ENCODE data around the gene CHCHD3.

CHCHD3 gene

DNA sequence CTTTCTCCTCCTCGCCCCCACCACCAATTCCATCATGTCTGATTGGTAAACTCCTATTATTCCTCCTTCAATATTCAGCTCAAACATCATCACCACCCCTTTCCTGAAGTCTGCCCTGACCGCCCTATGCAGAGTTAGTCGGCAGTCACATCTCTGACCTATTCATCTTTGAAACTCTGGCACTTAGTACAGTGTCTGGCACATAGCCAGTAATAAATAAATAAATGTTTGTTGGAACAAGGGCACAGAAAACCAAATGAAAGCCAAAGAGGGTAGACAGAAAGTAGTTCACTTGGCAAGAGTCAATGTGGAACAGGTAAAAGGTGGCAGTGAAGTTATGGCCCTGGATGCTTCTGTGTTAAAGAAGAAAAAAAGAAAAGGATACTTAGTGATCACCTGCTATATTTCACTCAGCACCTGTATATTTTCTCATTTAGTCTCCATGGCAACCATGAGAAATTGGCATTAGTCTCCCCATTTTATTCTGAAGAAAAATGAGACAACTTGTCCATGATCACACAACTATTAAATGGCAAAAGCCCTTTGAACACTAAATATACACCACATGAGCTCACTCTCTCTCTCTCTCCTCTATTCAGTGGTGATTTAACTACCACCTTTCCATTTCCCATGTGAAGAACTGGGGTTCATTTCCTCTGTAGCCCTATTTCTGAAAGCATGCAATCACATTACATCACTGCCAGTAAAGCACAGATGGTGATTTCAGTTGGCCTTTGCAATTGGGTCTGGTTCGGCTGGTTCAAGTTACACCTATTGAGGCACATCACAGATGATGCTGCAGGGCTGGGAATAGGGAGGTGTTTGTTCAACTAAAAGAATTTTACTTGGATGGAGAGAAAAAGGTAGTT lies 25.3 kb downstream of the CHCHD3 start:
- H3K27ac Mint-ChIP-seq: no peak overlapping the region
- no peaks in the 10 kb centered on the region for H3K9me3 Mint-ChIP-seq
- peaks cover 12% of the 10 kb centered on the region for H3K36me3 Mint-ChIP-seq
- peaks cover 59% of the 10 kb centered on the region for H3K4me1 Mint-ChIP-seq
- H3K27me3 Mint-ChIP-seq: no peaks in the 10 kb centered on the region
- H3K4me3 Mint-ChIP-seq: no peak overlapping the region

DNA sequence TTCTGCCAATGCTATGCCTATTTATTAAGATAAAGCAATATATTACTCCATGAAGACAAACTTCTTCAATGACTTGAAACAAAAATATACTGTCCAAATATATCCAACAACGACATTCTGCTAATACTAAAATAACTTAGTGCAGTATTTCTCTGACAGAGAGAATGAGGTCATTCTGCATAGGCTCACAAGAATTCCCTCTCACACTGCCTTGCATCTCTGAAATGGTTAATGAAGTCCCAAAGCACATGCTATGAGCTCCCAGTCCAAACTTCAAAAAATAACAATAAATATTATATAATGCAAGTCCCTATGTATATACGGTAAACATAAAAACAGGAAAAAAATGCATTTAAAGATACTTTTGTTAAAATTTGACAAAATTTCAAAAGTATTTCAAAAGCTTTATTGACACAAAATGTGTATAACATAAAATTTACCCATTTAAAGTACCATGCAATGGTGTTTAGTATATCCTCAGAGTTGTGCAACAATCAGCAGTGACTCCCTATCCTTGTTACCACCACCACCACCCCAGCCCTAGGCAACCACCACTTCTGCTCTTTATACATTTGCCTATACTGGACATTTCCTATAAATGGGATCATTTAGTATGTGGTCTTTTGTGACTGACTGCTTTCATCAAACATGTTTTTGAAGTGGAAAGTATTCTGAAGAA lies 27.6 kb downstream of the CHCHD3 start:
- H3K27ac Mint-ChIP-seq: no peak overlapping the region
- peaks cover 62% of the 10 kb centered on the region for H3K4me1 Mint-ChIP-seq
- H3K36me3 Mint-ChIP-seq: peaks cover 7% of the 10 kb centered on the region
- no peaks in the 10 kb centered on the region for H3K9me3 Mint-ChIP-seq
- H3K4me3 Mint-ChIP-seq: no peak overlapping the region
- no peaks in the 10 kb centered on the region for H3K27me3 Mint-ChIP-seq

DNA sequence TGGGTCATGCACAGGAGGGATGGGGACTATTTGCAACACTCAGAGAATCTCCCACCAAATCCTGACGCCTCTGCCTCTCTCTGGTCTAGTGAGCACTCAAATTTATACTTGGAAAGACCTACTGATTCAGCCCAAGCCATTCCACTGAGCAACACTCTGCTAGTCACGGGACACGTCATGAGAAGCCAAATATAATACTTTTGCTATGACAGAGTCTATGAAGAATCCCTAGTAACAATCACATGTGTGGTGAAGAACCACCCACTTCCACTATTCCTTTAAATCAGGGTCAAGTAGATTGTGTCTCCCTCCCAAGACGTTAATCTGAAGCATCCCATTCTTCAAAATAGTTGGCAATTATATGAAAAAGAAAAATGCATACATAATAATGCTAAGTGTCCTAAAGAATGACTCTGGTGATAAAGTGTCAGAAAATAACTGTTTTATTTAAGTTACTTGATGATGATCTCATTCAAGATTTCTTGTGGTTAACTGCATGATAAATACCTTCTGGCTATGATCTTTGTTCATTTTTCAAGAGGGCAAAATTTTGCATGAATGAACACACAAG lies 28.5 kb downstream of the CHCHD3 start:
- Mint-ChIP-seq H3K27me3 (no peaks in the 10 kb centered on the region), H3K4me1 (peaks cover 59% of the 10 kb centered on the region), H3K27ac (no peak overlapping the region), H3K4me3 (no peak overlapping the region), H3K9me3 (no peaks in the 10 kb centered on the region), H3K36me3 (peaks cover 8% of the 10 kb centered on the region)

DNA sequence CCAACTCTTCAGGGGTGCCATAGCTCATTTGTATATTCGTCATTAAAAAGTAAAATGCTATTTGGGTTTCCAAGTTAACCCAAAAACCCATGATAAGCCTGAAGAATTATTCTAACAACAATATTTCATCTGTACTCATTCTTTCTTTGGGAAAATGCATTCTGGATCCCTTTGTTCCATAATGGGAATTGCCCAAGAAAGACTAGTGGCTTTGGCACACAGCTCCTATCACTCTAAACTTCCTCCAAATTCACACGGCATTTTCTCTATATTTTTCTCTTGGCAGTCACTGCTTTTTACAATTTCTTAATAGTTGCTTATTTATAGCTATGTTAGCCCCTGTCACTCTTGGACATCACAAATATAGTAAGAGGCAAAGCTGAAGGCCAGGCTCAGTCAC lies 29.1 kb downstream of the CHCHD3 start:
- H3K9me3 Mint-ChIP-seq: no peaks in the 10 kb centered on the region
- H3K4me1 Mint-ChIP-seq: peaks cover 59% of the 10 kb centered on the region
- H3K27ac Mint-ChIP-seq: no peak overlapping the region
- H3K27me3 Mint-ChIP-seq: no peaks in the 10 kb centered on the region
- H3K36me3 Mint-ChIP-seq: peaks cover 8% of the 10 kb centered on the region
- no peak overlapping the region for H3K4me3 Mint-ChIP-seq

DNA sequence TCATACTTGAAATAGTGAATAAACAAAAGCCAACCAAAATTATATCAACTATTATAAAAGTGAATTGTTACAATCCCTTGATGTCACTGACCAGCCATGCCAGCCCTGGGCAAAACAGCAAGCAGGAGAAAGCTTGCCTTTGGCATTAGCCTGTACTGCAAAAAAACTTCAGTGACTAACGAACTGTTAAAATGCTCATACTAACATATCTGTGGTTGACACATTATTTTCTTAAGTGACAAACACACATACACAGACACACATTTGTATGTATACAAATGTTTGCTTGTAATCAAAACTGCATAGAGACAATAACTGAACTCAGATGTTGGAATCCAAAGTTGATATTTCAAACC lies 29.5 kb downstream of the CHCHD3 start:
- peaks cover 10% of the 10 kb centered on the region for H3K36me3 Mint-ChIP-seq
- H3K27ac Mint-ChIP-seq: no peak overlapping the region
- no peaks in the 10 kb centered on the region for H3K27me3 Mint-ChIP-seq
- H3K4me3 Mint-ChIP-seq: no peak overlapping the region
- peaks cover 59% of the 10 kb centered on the region for H3K4me1 Mint-ChIP-seq
- H3K9me3 Mint-ChIP-seq: no peaks in the 10 kb centered on the region

DNA sequence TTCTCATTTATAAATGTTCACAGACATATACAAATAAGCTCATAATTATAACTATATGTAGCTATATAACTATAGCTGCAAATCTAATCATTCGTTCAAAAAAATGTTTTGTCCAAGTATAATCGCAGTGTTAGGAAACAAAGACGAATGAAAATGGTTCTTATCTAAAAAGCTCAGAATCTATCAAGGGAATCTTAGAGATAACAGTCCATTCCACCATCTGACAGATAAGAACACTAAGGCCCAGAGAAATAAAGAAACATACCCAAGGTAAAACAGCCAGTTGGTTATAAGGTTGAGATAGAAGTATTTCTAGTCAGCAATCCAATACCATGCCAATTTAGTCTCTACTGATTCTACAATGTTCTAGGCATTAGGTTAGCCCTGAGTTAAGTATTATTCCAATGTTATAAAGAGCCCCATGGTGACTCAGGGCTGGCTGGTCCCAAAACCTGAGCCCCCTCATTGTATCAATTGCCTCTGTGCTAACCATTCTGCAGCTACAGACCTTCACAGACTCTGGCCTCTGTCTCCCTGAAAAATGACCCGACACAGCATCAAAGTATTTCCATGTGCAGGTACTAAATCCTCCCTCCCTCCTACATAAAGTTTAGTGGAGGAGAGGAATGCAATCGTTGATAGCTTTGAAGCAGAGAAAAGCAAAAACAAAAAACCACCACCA lies 30.0 kb downstream of the CHCHD3 start:
- H3K27ac Mint-ChIP-seq: no peak overlapping the region
- H3K9me3 Mint-ChIP-seq: no peaks in the 10 kb centered on the region
- H3K4me3 Mint-ChIP-seq: no peak overlapping the region
- H3K36me3 Mint-ChIP-seq: peaks cover 14% of the 10 kb centered on the region
- H3K27me3 Mint-ChIP-seq: no peaks in the 10 kb centered on the region
- peaks cover 55% of the 10 kb centered on the region for H3K4me1 Mint-ChIP-seq

DNA sequence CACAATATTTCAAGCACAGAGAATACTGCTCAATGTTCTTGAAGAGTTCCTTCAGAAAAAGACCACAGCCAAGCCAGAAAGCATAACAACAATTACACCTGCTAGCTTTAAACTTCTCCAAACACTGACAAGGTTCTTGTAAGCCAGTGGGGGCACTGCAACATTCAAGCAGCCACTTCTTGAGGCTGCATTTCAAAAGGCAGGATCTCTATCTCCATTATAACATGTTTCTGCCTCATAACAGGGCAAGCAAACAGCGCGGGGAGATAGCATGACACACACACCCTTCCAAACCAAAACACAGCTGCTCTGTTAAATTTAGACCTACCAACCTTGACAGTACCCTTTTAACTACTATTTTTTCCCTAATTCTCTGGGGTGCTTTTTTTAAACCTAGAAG lies 30.8 kb downstream of the CHCHD3 start:
- H3K36me3 Mint-ChIP-seq: peaks cover 15% of the 10 kb centered on the region
- H3K4me1 Mint-ChIP-seq: peaks cover 50% of the 10 kb centered on the region
- H3K4me3 Mint-ChIP-seq: no peak overlapping the region
- H3K27ac Mint-ChIP-seq: no peak overlapping the region
- no peaks in the 10 kb centered on the region for H3K27me3 Mint-ChIP-seq
- no peaks in the 10 kb centered on the region for H3K9me3 Mint-ChIP-seq

DNA sequence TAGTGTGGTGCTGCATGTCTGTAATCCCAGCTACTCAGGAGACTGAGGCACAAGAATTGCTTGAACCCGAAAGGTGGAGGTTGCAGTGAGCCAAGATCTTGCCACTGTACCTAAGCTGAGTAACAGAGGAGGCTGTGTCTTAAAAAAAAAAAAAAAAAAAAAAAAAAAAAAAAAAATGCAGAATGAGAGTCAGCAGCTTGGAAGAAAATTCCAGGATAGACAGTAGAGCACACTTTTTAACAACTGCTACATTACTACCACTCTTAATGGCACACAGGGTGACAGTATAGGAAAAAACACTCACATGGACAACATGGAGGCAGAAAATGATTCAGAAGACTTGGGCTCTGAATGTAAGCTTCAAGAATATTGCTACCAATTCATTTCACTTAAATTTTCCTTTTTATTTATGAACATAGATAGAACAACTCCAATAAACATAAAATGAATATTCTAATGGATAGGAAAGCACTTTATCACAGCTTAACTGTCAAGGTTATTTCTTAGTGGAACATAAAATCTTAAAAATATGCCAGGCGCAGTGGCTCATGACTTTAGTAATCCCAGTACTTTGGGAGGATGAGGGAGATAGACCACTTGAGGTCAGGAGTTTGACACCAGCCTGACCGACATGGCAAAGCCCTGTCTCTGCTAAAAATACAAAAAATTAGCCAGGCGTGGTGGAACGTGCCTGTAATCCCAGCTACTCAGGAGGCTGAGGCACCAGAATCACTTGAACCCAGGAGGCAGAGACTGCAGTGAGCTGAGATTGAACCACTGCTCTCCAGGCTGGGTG lies 31.5 kb downstream of the CHCHD3 start:
- Mint-ChIP-seq H3K27me3 (no peaks in the 10 kb centered on the region), H3K9me3 (no peaks in the 10 kb centered on the region), H3K27ac (no peak overlapping the region), H3K4me1 (peaks cover 50% of the 10 kb centered on the region), H3K36me3 (peaks cover 19% of the 10 kb centered on the region), H3K4me3 (no peak overlapping the region)

DNA sequence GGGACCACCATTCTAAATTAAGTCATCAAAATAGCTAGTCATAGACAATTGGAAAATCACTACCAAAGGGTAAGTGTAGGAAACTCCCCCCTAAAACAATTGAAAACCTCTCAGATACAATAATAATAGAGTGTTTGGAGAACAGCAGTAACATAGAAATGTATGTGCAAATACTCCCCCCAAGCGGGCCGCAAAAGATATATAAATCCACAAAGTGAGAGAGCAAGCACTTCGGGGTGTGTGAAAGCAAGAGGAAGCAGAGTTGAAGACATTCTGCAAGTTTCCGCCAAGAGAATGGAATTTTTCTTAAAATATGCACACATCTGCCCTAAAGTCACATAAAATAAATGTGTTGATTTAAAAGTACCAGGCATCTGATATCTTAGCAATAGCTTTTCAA lies 33.3 kb downstream of the CHCHD3 start:
- H3K9me3 Mint-ChIP-seq: no peaks in the 10 kb centered on the region
- H3K4me3 Mint-ChIP-seq: no peak overlapping the region
- H3K36me3 Mint-ChIP-seq: peaks cover 22% of the 10 kb centered on the region
- H3K27me3 Mint-ChIP-seq: no peaks in the 10 kb centered on the region
- H3K27ac Mint-ChIP-seq: no peak overlapping the region
- peaks cover 45% of the 10 kb centered on the region for H3K4me1 Mint-ChIP-seq

DNA sequence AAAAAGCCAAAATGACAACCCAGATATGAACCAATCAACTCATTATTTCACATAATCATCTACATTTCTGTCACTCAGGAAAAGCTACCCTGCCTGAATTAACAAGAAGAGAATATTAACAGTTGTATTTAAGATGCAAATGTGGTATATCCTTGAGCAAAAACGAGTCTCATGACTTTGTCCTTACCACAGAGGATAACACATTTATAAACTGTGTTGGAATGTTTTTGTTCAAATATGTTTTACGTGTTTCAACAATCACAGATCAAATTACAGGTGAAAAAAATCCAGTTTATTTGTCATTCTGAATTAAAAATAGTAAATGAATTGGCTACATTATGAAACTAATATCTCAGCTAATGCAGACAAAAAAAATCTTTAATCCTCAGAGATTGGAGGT lies 34.6 kb downstream of the CHCHD3 start:
- Mint-ChIP-seq H3K27ac (no peak overlapping the region), H3K36me3 (peaks cover 20% of the 10 kb centered on the region), H3K4me3 (no peak overlapping the region), H3K4me1 (peaks cover 33% of the 10 kb centered on the region), H3K9me3 (no peaks in the 10 kb centered on the region), H3K27me3 (no peaks in the 10 kb centered on the region)

DNA sequence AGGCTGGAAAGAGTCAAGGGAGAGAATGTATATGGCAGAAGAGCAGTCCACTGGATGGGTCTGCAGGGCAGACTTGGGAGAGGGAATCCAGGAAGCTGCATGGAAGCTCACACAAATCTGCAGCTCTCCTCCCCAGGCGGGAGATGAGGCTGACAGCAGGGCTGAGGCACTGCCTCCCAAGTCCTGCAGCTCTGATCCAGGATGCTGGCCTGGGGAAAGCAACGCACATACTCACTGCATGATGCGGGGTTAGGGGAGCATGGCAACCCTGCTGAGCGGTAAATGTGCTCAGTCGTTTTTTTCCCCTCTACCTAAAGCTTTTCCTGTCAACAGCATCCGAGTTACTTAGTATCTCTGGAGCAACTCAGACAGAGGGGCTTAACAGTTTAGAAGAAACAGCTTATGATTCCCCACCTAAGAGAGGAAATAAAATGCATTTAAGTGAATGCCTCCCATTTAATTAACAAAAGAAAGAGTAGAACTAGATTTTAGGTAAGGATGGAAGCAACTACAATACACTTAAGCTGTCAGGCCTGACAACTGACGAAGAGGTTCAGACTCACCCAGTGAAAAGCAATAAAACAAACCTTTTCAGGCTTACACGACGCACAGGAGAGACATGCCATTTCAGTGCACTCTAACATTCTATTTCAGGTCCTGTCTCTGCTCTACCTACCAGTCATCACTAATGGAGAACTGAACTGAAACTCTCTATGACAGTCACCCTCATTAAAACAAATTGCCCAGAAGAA lies 37.0 kb downstream of the CHCHD3 start:
- H3K4me3 Mint-ChIP-seq: no peak overlapping the region
- H3K27me3 Mint-ChIP-seq: no peaks in the 10 kb centered on the region
- no peak overlapping the region for H3K27ac Mint-ChIP-seq
- peaks cover 20% of the 10 kb centered on the region for H3K36me3 Mint-ChIP-seq
- peaks cover 28% of the 10 kb centered on the region for H3K4me1 Mint-ChIP-seq
- no peaks in the 10 kb centered on the region for H3K9me3 Mint-ChIP-seq

DNA sequence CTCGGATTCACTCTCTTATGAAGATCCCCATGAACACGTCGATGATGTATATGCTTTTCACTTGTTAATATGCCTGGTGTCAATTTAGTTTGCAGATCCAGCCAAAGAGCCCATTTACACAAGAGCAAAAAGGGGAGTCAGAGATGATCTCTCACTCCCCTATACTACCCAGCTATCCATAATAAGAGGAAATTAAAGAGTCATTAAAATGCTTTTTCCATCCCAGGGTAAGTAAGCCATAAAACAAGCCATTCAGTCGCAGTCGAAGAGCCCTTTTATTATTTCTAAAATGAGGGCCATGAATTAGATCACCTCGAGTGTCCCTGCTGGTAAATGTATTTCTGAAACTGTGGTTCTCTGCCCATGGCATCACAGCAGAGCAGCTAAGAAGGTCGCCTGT lies 41.2 kb downstream of the CHCHD3 start:
- H3K27me3 Mint-ChIP-seq: no peaks in the 10 kb centered on the region
- H3K9me3 Mint-ChIP-seq: no peaks in the 10 kb centered on the region
- peaks cover 12% of the 10 kb centered on the region for H3K36me3 Mint-ChIP-seq
- no peak overlapping the region for H3K4me3 Mint-ChIP-seq
- peaks cover 19% of the 10 kb centered on the region for H3K4me1 Mint-ChIP-seq
- H3K27ac Mint-ChIP-seq: no peak overlapping the region

DNA sequence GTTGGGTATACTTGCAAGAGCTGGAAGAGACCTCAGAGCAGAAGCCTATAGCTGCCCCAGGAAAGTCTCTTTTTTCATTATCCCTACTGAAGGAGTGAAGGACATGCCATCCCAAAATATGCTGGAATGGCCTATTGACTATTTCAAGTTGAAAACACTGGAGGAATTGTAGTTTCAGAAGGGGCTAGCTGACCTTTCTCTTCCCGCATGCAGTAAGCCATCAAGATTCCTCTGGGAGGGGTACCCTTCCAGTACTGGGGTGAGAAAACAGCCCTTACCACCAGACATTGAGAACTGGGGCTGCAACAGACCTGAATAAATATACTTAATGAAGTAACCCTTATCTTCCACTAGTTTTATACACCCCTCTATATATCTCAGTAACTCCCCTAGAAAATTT lies 41.7 kb downstream of the CHCHD3 start:
- Mint-ChIP-seq H3K27ac (no peak overlapping the region), H3K4me1 (peaks cover 18% of the 10 kb centered on the region), H3K4me3 (no peak overlapping the region), H3K27me3 (no peaks in the 10 kb centered on the region), H3K9me3 (no peaks in the 10 kb centered on the region), H3K36me3 (peaks cover 8% of the 10 kb centered on the region)

DNA sequence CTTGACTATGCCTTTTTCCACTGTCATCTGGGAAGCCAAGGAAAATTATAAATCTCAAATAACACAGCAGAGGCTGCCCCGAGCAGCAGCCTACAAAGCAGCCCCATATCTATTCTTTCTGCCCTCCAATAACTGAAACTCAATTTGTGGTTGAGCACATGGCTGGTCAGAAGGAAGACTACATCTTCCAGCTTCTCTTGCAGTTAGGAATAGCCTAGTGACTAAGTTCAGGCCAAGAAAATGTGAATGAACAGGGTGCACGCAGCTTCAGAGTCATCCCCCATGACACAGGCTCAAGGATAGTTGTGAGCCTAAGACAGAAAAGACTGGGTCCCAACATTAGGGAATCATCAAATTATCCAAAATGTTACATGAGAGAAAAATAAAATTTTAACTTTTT lies 42.3 kb downstream of the CHCHD3 start:
- H3K4me3 Mint-ChIP-seq: no peak overlapping the region
- H3K36me3 Mint-ChIP-seq: peaks cover 7% of the 10 kb centered on the region
- peaks cover 18% of the 10 kb centered on the region for H3K4me1 Mint-ChIP-seq
- H3K27me3 Mint-ChIP-seq: no peaks in the 10 kb centered on the region
- no peak overlapping the region for H3K27ac Mint-ChIP-seq
- no peaks in the 10 kb centered on the region for H3K9me3 Mint-ChIP-seq

DNA sequence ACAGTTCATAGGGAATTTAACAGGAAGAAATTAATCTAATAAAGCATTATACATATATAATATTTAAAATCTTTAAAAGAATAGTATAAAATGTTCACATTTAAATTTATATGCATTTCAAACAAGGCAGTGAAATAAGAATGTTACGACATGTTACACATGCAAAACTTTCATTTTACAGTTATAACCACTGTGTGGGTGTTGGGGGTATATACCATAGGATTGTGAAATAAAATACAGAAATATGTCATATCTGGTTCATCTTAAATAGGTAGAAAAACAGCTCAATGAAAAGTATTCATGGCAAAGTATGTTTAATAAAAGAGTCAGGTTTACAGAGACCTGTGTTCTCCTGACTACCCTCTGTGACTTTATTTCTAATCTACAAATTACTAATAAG lies 45.6 kb downstream of the CHCHD3 start:
- Mint-ChIP-seq H3K9me3 (no peaks in the 10 kb centered on the region), H3K27ac (no peak overlapping the region), H3K4me3 (no peak overlapping the region), H3K36me3 (peaks cover 8% of the 10 kb centered on the region), H3K4me1 (peaks cover 23% of the 10 kb centered on the region), H3K27me3 (no peaks in the 10 kb centered on the region)

Data from activated naive CD4-positive, alpha-beta T cell treated with anti-CD3 and anti-CD28 coated beads, Interleukin-2, amount 50 U/mL, for 24 hours (primary cell).